HG02852 (cell line): ENCODE data around the gene SLC51A.
A peak's percentile ranks its signal among the peaks of the same experiment; 100 is the strongest.
"Not testable (repeated sequence)": the region's sequence is repeated elsewhere in the genome, so short reads cannot be mapped to it uniquely, and the experiment has no call there.

ENCODE experiments used
- ATAC-seq: cut with Tn5 transposase; IDR thresholded peaks from one replicate; pipeline ENCODE4 v1.9.1; 2021; ENCODE audit warnings: mild to moderate bottlenecking, moderate library complexity; ENCODE audit not compliant: unreplicated experiment

SLC51A gene

GRCh38 chr3:196193133-196193735 is 23.1 kb upstream of the SLC51A start:
- no peak for ATAC-seq

GRCh38 chr3:196193736-196194541 is 22.4 kb upstream of the SLC51A start:
- ATAC-seq, result no peak

GRCh38 chr3:196194542-196194915 is 21.8 kb upstream of the SLC51A start:
- no peak for ATAC-seq

- no peak for ATAC-seq
These were observed 20.6 kb upstream of the SLC51A start for GRCh38 chr3:196195664-196196265.

GRCh38 chr3:196197524-196197923 is 18.8 kb upstream of the SLC51A start:
- ATAC-seq, result no peak

GRCh38 chr3:196198081-196198675 is 18.2 kb upstream of the SLC51A start:
- ATAC-seq, result no peak

- ATAC-seq, result no peak
These were observed 17.3 kb upstream of the SLC51A start for GRCh38 chr3:196198771-196199753.

GRCh38 chr3:196202516-196202970 is 13.8 kb upstream of the SLC51A start:
- peak; percentile 62 for ATAC-seq

- ATAC-seq, result no peak
These were observed 12.5 kb upstream of the SLC51A start for GRCh38 chr3:196203846-196204245.

GRCh38 chr3:196205442-196206205 is 10.7 kb upstream of the SLC51A start:
- not testable (repeated sequence) for ATAC-seq

- no peak for ATAC-seq
These were observed 9.0 kb upstream of the SLC51A start for GRCh38 chr3:196207159-196207832.

GRCh38 chr3:196207833-196208607 is 8.3 kb upstream of the SLC51A start:
- no peak for ATAC-seq

GRCh38 chr3:196208942-196209695 is 7.2 kb upstream of the SLC51A start:
- no peak for ATAC-seq

- ATAC-seq, result not testable (repeated sequence)
These were observed 6.2 kb upstream of the SLC51A start for GRCh38 chr3:196209944-196210672.

- ATAC-seq, result no peak
These were observed 5.4 kb upstream of the SLC51A start, which contains the start of gene ZDHHC19 for GRCh38 chr3:196210673-196211556. ZDHHC19 (minus strand) TSS chr3:196211400; CDS start chr3:196211315, 85 bp downstream.
